HEK293 (cell line): ENCODE results near the gene PDIA4.

ENCODE experiments used
- CTCF ChIA-PET: fragments of 350-600 bp; formaldehyde crosslinking; extraction: SDS; loops from one replicate; lab custom pipeline; 2021; ENCODE audit warnings: antibody characterized with exemption; lab: Yijun Ruan, JAX
- POLR2A ChIA-PET: fragments of 300-600 bp; formaldehyde crosslinking; extraction: SDS; loops from one replicate; lab custom pipeline; 2020; ENCODE audit warnings: antibody characterized with exemption, inconsistent platforms; lab: Yijun Ruan, JAX
- H3K27ac ChIP-seq: fragments of 200-500 bp; sonication (Bioruptor generic); 2 replicates; pipeline ENCODE4 v1.5.1; 2014; ENCODE audit warnings: low read depth, low read length, control low read depth, inconsistent platforms; ENCODE audit errors: extremely low read depth
- H3K36me3 ChIP-seq, 2 experiments: fragments of 200-500 bp in 1 of 2; sonication (Bioruptor generic) in 1 of 2; 1 replicate in 1 of 2; 2 replicates in 1 of 2; pipeline ENCODE4 v1.5.1; 2014 to 2017; ENCODE audit warnings: inconsistent platforms in 2 of 2, low read length in 2 of 2; ENCODE audit not compliant: control insufficient read depth in 2 of 2, insufficient read depth in 1 of 2
- H3K4me1 ChIP-seq: fragments of 200-500 bp; sonication (Bioruptor generic); 2 replicates; pipeline ENCODE4 v1.5.1; 2014; ENCODE audit warnings: mild to moderate bottlenecking, low read length, inconsistent platforms; ENCODE audit not compliant: control insufficient read depth, insufficient read depth
- H3K4me3 ChIP-seq: 2 replicates; pipeline ENCODE4 v1.5.1; 2011; ENCODE audit warnings: low read depth, mild to moderate bottlenecking, control low read depth, low read length, moderate library complexity
- H3K9me3 ChIP-seq: fragments of 200-500 bp; sonication (Bioruptor generic); 2 replicates; pipeline ENCODE4 v1.5.1; 2014; ENCODE audit warnings: low read depth, low read length, inconsistent platforms; ENCODE audit not compliant: control insufficient read depth, insufficient read depth
- PRDM10 ChIP-seq: fragments of 450-650 bp; formaldehyde crosslinking; IDR thresholded peaks from 2 replicates; pipeline ENCODE4 v1.5.1; 2016; ENCODE audit warnings: missing biosample characterization, missing genetic modification characterization
- SCRT1 ChIP-seq: fragments of 450-650 bp; formaldehyde crosslinking; IDR thresholded peaks from 2 replicates; pipeline ENCODE4 v1.5.1; 2016; ENCODE audit warnings: missing biosample characterization, missing genetic modification characterization, borderline replicate concordance
- ZBTB11 ChIP-seq: fragments of 450-650 bp; formaldehyde crosslinking; conservative IDR thresholded peaks from 2 replicates; pipeline ENCODE4 v1.5.1; 2016; ENCODE audit warnings: low read depth, missing biosample characterization, missing genetic modification characterization
- ZBTB20 ChIP-seq: fragments of 450-650 bp; formaldehyde crosslinking; IDR thresholded peaks from 2 replicates; pipeline ENCODE4 v1.5.1; 2016; ENCODE audit warnings: missing biosample characterization, missing genetic modification characterization
- ZBTB6 ChIP-seq: fragments of 450-650 bp; formaldehyde crosslinking; IDR thresholded peaks from 2 replicates; pipeline ENCODE4 v1.5.1; 2017; ENCODE audit warnings: missing biosample characterization, missing genetic modification characterization
- ZFHX2 ChIP-seq: fragments of 450-650 bp; formaldehyde crosslinking; conservative IDR thresholded peaks from 2 replicates; pipeline ENCODE4 v1.5.1; 2016; ENCODE audit warnings: missing biosample characterization, missing genetic modification characterization
- ZFP3 ChIP-seq: fragments of 450-650 bp; formaldehyde crosslinking; IDR thresholded peaks from 2 replicates; pipeline ENCODE4 v1.5.1; 2016; ENCODE audit warnings: low read depth, missing biosample characterization, missing genetic modification characterization
- ZFP41 ChIP-seq: fragments of 450-650 bp; formaldehyde crosslinking; IDR thresholded peaks from 2 replicates; pipeline ENCODE4 v1.5.1; 2016; ENCODE audit warnings: missing biosample characterization, missing genetic modification characterization, borderline replicate concordance
- ZNF121 ChIP-seq: fragments of 450-650 bp; formaldehyde crosslinking; IDR thresholded peaks from 2 replicates; pipeline ENCODE4 v1.5.1; 2016; ENCODE audit warnings: missing biosample characterization, missing genetic modification characterization
- ZNF175 ChIP-seq: fragments of 450-650 bp; formaldehyde crosslinking; IDR thresholded peaks from 2 replicates; pipeline ENCODE4 v1.5.1; 2016; ENCODE audit warnings: missing biosample characterization, missing genetic modification characterization
- ZNF239 ChIP-seq: fragments of 450-650 bp; formaldehyde crosslinking; IDR thresholded peaks from 2 replicates; pipeline ENCODE4 v1.5.1; 2016; ENCODE audit warnings: missing biosample characterization, missing genetic modification characterization
- ZNF311 ChIP-seq: fragments of 450-650 bp; formaldehyde crosslinking; IDR thresholded peaks from 2 replicates; pipeline ENCODE4 v1.5.1; 2017; ENCODE audit warnings: missing biosample characterization, missing genetic modification characterization, borderline replicate concordance
- ZNF585B ChIP-seq: fragments of 450-650 bp; formaldehyde crosslinking; IDR thresholded peaks from 2 replicates; pipeline ENCODE4 v1.5.1; 2016; ENCODE audit warnings: missing biosample characterization, missing genetic modification characterization
- ZNF664 ChIP-seq: fragments of 450-650 bp; formaldehyde crosslinking; IDR thresholded peaks from 2 replicates; pipeline ENCODE4 v1.5.1; 2016; ENCODE audit warnings: missing biosample characterization, missing genetic modification characterization
- ZNF670 ChIP-seq: fragments of 450-650 bp; formaldehyde crosslinking; IDR thresholded peaks from 2 replicates; pipeline ENCODE4 v1.5.1; 2016; ENCODE audit warnings: missing biosample characterization, missing genetic modification characterization, low read depth
- ZNF692 ChIP-seq: fragments of 450-650 bp; formaldehyde crosslinking; IDR thresholded peaks from 2 replicates; pipeline ENCODE4 v1.5.1; 2016; ENCODE audit warnings: missing biosample characterization, missing genetic modification characterization

Gene PDIA4

GRCh38 chr7:149027055-149027454 is 1.2 kb downstream of the PDIA4 start:
- no peak overlapping the region for H3K27ac ChIP-seq
- H3K4me3 ChIP-seq = peak overlapping the region; percentile 94
- POLR2A ChIA-PET = interaction anchor here (0.6 to 2.8 kb wide), 3 partner anchors 38 to 140 kb away, joined by 4 to 17 read pairs (median 4); no protein-coding TSS in a partner anchor
- no peaks in the 10 kb centered on the region for H3K9me3 ChIP-seq
- CTCF ChIA-PET = interaction anchor here (0.6 to 1.7 kb wide), 2 partner anchors 38 to 300 kb away, joined by 4 to 6 read pairs; no protein-coding TSS in a partner anchor
- no peaks in the 10 kb centered on the region for H3K4me1 ChIP-seq
- peaks cover 0 to 19% of the 10 kb centered on the region in 2 experiments; a peak in 1 of 3 replicates for H3K36me3 ChIP-seq
- TF ChIP-seq ZNF311 (tag by site-specific recombination) (no peak), ZBTB20 (tag by site-specific recombination) (peak; percentile 97), ZFHX2 (peak; percentile 19; the same call in 1 of the 2 replicates)
- TF ChIP-seq, all 188 proteins: peak for 2

GRCh38 chr7:149023662-149024061 is 4.6 kb downstream of the PDIA4 start:
- POLR2A ChIA-PET = interaction anchor here (1.3 kb wide), 1 partner anchor 42 kb away, joined by 3 read pairs; no protein-coding TSS in a partner anchor
- no peaks in the 10 kb centered on the region for H3K9me3 ChIP-seq
- no peak overlapping the region for H3K4me3 ChIP-seq
- TF ChIP-seq ZNF585B (tag by site-specific recombination) (no peak), ZNF692 (tag by site-specific recombination) (0 out of 2 replicates have a peak, but pooled peaks have one; percentile 49), ZFP41 (tag by site-specific recombination) (no peak), ZBTB11 (tag by site-specific recombination) (no peak)
- H3K36me3 ChIP-seq = peaks cover 4 to 46% of the 10 kb centered on the region in 2 experiments; a peak in 2 of 3 replicates
- H3K27ac ChIP-seq = no peak overlapping the region
- CTCF ChIA-PET = interaction anchor here (2.8 kb wide), 1 partner anchor 41 kb away, joined by 10 read pairs; no protein-coding TSS in a partner anchor
- H3K4me1 ChIP-seq = peaks cover 2% of the 10 kb centered on the region; the same call in 1 of the 2 replicates

- Histone ChIP-seq H3K4me3 (no peak overlapping the region), H3K27ac (no peak overlapping the region), H3K36me3 (peaks cover 4 to 49% of the 10 kb centered on the region in 2 experiments; a peak in 2 of 3 replicates), H3K9me3 (no peaks in the 10 kb centered on the region), H3K4me1 (peaks cover 2% of the 10 kb centered on the region; the same call in 1 of the 2 replicates)
- CTCF ChIA-PET = interaction anchor here (0.6 to 1.2 kb wide), 2 partner anchors 43 to 1966 kb away, joined by 3 to 4 read pairs; no protein-coding TSS in a partner anchor
- POLR2A ChIA-PET = interaction anchor here (1.3 kb wide), 1 partner anchor 43 kb away, joined by 3 read pairs; no protein-coding TSS in a partner anchor
- no peak for TF ChIP-seq ZBTB6 (tag by site-specific recombination)
- no peak for TF ChIP-seq ZNF664 (tag by site-specific recombination)
- no peak for TF ChIP-seq SCRT1 (tag by site-specific recombination)
- TF ChIP-seq ZNF670 (tag by site-specific recombination) = no peak
- no peak for TF ChIP-seq PRDM10 (tag by site-specific recombination)
- no peak for TF ChIP-seq ZFP3 (tag by site-specific recombination)
- no peak for TF ChIP-seq ZNF239
- no peak for TF ChIP-seq ZNF175 (tag by site-specific recombination)
- TF ChIP-seq ZNF121 (tag by site-specific recombination) = no peak
Observed at GRCh38 chr7:149022756-149023360, 5.4 kb downstream of the PDIA4 start.
